NCI-H524 treated with DMSO at 0.1 percent for 48 hours (cell line): ENCODE measurements around the gene IL17B.

ENCODE experiments used
- DNase-seq: peaks from one replicate; lab custom pipeline; 2025; lab: John Stamatoyannopoulos, UW

Gene IL17B

DNA sequence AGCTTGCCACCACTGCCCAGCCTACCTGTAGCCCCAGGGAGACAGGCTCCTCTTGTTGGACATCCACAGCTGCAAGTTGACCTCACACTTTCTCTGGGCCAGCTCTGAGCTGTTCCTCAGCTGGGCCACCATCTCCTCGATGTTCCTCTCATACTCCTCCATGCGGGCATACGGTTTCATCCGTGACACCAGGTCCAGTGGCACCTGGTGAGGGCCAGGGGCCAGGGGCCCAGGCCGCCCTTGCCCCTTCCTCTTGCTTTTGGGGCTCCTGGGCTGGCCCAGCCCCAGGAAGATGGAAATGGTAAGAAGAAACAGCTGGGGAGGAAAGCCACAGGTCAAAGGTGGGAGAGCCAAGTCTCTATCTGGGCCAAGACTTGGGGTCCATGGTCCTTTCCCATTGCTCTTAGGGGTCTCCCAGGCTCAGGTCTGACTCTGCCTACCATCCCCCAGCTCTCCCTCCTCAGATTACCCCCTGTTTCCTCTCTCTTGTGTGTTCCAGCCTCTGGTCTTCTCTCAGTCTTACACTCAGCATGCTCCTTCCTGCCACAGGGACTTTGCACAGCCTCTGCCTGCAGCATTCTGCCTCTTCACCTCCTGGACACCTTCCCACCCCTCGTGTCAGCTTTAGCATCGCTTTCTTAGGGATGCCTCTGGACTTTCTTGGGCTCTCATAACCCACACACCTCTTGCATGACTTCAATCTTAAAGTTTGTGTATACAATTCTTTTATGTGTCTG, 2.2 kb downstream of the IL17B start:
- no peak for DNase-seq

DNA sequence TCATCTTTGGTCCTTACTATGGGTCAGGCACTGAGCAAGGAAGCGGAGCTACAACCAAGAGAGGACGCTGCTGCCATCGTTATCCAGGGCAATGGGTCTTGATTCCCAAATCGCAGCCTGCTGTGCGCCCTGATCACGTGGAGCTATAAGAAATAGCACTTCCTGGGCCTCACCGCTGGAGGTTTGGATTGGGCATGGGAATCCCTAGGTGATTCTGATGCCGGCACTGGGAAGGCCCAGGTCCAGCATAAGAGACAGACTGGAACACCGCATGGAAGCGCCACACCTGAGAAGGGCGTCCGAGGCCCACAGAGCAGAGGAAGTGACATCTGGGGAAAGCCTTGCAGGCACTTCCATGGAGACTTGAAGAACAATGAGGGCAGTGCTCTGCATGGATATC, 3.0 kb downstream of the IL17B start:
- no peak for DNase-seq

DNA sequence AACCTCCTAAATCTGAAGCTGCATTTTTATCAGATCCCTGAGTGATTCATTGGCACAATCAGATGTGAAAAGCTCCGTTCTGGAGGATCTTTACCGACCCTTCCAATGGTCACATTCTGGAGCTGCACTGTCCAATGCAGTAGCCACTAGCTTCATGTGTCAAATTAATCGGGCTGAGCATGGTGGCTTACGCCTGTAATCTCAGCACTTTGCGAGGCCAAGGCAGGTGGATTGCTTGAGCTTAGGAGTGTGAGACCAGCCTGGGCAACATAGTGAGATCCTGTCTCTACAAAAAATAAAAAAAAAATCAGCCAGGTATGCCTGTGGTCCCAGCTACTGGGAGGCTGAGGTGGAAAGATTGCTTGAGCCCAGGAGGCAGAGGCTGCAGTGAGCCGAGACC, 3.7 kb downstream of the IL17B start:
- DNase-seq, result no peak

DNA sequence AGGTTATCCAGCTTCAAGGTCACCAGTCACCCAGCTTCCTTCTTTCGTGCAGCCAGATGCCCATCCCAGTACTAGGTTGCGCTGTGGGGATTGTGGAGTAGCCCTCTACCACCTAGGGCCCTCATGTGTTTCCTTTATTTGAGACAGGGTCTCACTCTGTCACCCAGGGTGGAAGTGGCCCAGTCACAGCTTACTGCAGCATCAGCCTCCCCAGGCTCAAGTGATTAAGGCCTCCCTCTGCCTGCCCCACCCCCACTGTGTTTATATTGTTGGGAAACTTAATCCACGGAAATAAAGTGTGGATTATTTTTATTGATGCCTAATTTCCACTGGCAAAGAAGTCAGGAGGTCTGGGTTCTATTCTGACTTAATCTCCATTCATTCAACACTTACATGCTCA, 4.3 kb downstream of the IL17B start:
- no peak for DNase-seq

DNA sequence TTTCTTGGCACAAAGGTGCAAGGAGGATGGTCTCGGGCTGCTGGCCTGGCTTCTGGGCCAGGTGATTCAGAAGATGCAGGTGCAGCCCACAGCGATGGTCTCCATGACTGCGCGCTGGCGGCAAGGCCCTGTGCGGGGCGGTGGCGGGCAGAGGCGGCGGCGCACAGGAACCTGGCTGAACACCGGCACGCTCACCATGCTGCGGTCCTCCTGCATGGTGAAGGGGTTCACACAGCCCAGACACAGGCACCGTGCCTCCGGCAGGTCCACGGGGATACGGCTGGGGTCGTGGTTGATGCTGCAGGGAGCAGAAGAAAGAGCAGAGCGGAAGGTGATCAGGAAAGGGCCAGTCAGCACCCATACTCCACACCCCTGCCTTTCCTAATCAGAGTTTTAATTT, 4.8 kb downstream of the IL17B start:
- no peak for DNase-seq

DNA sequence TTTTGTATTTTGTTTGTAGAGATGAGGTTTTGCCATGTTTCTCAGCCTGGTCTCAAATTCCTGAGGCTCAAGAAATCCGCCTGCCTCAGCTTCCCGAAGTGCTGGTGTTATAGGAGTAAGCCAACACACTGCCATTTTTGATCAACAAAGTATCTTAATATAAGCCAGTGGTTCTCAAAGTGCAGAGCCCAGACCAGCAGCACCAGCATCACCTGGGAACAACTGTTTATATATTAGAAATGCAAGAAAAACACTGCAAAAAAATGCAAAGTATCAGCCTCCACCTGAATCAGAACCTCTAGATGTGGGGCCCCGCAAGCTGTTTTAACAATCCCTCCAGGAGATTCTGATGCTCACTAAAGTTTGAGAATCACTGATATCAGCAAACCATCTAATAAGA, 6.2 kb downstream of the IL17B start:
- no peak for DNase-seq

DNA sequence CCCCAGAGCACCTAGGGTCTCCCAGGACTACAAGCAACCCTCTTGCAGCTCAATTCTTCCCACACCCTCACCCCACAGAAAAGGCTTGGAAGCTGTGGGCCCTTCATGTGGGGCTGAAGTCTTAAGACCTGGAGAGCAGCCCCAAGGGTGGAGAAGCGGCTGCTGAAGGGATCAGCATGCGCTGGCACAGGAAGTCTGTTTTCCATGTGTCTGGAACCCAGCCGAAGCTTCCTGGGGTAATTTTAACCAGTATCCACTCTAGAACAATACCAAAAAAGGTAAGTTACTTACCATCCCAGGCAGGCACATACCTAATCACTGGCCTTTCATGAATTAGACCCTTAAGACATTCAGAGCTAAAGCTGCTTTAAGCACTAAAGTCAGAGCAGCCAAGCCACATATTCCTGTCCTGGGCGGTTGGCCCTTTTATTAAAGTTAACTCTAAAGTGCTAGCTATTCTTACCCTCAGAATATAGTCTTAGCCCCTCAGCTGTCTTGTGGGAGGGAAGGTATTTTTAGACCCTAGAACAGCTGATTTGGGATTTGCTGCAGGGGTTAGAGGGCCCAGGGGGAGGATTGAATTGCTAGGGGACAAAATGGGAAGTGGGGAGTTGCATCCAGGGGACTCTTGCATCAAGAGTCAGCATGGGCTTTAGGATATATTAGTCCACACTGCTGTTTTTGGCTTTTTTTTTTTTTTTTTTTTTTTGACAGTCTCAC, 6.9 kb downstream of the IL17B start:
- DNase-seq, result no peak

DNA sequence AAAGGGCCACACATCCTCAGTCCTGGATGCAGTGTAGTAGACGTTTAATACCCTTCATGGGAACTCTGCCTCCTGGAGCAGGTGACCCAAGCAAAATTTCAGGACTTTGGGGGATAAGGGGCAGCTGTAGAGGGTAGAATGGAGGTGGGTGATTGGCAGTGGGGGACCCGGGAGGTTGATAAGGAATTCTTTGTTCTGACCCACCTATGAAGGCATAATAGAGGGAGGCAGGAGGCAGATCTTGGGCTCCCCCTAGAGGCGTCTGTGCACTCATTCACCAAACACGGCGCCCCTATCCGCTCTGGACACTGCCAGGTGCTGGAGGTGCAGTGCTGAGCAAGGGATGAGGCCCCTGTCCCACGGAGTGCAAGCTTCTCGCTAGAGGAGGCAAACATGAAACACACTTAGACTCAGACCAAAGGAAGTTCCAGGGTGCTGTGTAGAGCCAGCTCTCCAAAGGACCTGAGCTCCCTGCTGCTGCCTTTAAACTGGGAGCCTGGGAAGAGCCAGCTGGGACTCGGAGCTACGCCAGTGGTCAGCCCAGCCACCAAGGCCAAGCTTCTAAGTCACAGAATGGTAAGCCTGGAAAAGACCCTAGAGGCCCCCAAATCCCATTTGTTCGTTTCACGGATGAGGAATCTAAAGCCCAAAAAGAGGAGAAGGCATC, 7.7 kb downstream of the IL17B start:
- no peak for DNase-seq

DNA sequence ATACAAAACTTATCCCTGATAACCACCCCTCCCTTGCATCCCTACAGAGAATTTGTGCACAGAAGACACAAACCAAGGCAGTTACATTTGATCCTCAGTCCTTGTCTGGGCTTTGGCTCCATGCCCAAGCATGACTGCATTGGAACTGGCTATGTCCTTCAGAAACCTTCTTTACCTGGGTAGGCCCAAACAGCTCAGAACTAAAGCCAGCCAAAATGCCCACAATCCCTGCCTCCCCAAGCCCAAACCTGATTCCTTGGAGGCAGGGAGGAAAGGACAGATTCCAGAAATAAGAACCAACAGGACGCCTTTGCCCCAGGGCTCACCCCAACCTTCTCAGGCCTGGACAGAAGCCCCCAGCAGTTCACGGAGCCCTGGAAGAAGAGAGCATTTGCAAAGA, 8.2 kb downstream of the IL17B start:
- no peak for DNase-seq

DNA sequence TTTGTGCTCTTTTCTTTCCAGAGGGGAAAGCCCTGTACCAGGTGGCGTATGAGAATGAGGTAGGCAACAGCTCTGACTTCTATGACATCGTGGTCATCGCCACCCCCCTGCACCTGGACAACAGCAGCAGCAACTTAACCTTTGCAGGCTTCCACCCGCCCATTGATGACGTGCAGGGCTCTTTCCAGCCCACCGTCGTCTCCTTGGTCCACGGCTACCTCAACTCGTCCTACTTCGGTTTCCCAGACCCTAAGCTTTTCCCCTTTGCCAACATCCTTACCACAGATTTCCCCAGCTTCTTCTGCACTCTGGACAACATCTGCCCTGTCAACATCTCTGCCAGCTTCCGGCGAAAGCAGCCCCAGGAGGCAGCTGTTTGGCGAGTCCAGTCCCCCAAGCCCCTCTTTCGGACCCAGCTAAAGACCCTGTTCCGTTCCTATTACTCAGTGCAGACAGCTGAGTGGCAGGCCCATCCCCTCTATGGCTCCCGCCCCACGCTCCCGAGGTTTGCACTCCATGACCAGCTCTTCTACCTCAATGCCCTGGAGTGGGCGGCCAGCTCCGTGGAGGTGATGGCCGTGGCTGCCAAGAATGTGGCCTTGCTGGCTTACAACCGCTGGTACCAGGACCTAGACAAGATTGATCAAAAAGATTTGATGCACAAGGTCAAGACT, 11.0 kb downstream of the IL17B start:
- DNase-seq, result no peak

DNA sequence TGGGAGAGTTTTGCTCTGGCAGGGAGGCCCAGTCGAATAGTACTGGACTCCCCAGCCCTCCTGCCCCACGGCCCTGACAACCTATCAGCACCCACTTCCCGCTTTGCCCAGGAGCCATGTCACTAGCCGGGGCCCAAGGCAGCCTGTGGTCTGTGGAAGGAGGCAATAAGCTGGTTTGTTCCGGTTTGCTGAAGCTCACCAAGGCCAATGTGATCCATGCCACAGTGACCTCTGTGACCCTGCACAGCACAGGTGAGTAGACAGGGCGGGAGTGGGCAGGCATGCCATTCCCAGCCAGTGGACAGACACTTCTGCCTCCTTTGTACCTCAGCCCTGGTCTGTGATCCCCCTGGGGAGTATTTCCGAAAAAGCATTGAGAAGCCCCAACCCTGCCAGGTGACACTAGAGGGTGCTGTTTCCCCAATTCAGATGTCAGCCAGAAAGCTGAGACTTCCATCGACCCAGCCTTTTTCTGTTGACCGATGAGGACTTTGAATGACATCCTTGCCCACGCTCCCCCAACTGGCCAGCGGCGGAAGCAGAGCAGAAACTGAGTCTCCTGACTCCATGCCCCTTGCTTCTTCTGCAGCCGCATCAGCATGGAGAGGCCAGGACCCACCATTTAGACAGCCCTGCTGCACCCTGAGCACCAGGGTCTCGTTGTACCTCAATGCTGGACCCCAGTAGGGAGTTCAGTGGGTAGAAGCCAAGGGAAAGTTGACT, 11.7 kb downstream of the IL17B start:
- peak; percentile 22 for DNase-seq

DNA sequence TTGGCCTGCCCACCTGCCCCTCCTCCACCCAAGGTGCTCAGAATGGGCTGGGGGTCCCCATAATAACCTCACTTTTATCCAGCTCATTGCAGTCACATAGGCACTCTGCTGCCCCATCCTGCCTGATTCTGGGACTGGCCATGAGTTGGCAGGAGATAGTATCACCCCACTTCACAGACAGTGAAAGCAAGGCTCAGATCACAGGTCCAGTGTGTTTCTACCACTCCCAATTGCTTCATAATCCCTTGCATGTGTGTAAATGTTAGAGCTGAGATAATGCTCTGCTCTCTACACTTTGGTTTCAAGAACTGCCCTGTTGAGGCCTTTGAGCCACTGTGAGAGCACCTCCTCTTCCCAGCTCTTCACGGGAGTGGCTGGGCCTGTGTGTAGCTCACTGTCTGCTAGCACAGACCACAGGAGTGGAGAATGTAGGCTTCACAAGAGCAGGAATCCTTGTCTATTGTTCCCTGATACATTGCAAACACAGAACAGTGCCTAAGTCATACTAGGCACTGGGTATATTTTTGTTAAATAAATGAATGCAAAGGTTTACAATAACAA, 12.8 kb downstream of the IL17B start:
- DNase-seq, result no peak

DNA sequence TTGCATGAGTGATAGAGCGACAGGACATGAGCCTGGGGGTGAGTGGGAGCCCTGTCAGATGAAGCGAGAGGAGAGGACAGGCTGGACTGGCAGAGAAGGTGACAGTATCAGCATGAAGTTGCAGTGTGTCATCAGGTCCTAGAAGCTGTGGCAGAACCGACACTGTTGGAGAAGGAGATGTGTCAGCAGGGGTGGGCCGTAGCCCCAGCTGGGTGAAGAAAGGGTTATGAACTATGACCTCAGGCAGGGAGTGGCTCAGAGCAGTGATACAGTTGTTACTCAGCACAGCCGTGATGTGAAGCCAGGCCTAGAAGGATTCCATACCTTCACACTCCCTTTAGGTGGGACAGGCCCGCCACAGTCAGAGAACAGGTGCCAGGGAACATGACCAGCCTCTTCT, 13.7 kb downstream of the IL17B start:
- no peak for DNase-seq

DNA sequence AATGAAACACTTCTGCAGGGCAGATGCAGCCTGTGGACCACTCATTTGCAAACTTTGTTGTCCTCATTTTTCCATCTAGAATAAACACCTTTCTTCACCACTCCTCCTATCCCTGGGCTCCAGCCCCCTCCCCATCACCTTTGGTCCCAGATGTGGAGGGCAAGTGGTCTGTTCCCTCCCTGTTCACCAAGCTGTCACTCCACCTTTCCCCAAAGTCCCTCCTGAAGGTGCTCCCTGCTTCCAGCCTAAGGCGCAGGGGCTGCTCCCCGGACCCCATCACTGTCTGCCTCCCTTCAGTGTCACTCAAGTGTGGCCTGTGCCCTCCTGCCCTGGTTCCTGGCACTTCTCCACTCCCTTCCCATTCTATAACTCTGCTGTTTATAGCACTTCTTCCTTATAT, 14.4 kb downstream of the IL17B start:
- no peak for DNase-seq

DNA sequence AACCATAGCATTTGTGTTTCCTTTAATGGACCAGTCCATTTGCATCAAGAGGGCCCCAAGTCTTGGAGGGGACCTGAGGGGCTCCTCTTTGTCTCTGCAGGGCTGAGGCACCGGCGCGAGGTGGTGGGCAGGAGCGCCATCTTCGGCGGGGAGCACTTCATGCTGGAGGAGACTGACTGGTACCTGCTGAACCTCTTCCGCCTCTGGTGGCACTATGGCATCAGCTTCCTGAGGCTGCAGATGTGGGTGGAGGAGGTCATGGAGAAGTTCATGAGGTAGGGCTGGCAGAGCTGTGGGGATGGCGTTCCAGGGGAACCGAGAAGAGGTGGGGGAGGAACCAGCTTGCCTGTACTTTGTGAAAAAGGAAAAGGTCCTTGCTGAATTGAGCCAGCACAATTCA, 15.2 kb downstream of the IL17B start:
- no peak for DNase-seq

DNA sequence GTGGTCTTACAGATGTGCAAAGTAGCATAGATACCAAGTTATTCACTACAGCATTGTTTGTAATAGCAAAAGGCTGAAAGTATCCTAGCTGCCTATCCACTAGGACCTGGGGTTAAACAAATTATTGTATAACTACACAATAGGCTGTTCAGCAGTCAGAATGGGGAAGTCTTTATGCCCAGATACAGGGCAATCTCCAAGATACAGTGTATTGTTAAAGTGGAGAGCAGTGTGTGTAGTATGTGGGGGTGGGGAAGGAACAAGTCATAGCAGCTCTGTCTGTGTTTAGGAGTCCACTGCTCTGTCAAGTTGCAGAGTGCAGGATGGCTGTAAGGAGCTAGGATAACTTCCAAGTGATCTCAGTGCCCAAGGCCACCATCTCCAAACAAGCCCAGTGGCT, 15.7 kb downstream of the IL17B start:
- no peak for DNase-seq

DNA sequence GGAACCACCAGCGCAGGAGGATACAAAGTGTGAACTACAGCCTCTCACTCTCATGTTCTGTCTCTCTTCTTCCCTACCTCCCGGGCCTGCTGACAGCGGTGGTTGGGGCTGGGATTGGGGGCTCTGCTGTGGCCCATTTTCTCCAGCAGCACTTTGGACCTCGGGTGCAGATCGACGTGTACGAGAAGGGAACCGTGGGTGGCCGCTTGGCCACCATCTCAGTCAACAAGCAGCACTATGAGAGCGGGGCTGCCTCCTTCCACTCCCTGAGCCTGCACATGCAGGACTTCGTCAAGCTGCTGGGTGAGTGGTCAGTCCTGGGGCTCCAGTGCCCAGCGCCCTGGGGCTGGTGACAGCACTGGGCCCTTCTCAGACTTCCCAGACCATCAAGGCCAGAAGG, 16.6 kb downstream of the IL17B start:
- no peak for DNase-seq

DNA sequence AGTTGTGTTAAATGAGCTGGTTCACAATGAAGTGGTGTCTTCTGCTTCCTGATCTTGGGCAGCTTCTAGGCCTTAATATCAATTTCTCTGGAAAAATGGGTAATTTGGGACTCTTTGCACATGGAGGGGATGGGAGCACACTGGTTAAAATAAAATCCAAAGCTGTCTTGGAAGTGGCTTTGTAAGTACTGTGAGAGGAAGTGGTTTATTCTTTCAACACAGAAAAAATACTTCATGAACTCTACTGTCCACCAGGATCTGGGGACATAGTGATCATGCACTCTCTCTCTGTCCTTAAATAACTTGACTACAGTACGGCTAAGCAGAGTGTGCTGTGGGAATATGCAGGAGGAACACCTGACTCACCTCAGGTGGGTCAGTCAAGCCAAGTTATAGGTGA, 18.8 kb downstream of the IL17B start:
- no peak for DNase-seq

DNA sequence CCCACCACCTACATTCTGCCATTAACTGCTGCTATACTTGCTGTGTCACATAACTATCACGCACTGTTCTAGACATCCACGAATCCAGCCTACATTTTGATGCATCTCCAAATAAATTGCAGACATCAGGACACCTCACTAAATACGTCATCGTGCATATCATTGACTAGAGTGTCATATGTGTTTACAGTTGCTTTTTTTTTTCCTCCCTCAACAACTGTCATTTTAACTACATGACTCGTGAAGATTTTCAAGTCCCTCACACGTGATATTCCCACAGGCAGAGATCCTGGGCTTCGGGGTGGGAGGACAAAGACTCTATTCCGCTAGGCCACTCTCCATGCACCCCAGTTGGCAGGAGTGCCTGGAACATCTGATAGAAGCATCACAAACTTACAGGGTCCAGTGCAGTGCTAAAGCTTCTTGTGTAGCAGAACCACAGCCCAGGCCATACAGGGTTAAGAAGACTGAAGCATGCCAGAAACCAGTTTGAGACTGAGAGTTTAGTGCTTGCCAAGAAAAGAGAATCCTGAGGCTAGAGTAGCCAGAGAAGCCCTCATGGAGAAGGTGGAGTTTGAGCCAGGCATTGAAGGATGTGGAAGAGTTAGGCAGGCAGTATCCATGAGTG, 20.1 kb downstream of the IL17B start:
- no peak for DNase-seq

DNA sequence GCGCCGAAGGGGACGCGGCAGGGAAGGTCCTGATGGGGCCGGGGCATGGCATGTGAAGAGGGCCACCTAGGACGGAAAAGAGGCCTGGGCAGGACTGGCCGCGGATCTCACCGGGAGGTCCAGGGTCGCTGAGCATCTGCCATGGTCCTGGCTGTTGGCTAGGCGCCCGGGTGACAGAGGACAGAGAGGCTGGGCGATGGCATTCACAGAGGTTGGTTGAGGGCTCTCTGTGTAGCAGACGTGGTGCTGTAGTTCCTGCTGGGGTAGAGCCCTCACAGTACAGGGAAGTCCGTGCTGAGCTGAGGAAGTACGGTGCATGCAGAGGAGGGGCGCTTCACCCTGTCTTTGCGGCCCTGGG, 20.8 kb downstream of the IL17B start:
- DNase-seq, result no peak
